Gastroesophageal sphincter (tissue), 4 donors: Measurements from ENCODE around the gene KCTD16. TPM values are rescaled to one million over a fixed set of nuclear protein-coding genes. Genes with fewer than 3 reads are reported as not detected.

ENCODE experiments used
- ATAC-seq: fragments of 150-250 bp; one replicate; pipeline ENCODE4 v1.9.1; 2016; ENCODE audit warnings: mild to moderate bottlenecking, moderate library complexity
- H3K27ac ChIP-seq, 4 donors: fragments of 200-600 bp; sonication (generic) in 3 of 4; 1 replicate in 3 of 4; 2 replicates in 1 of 4; pipeline ENCODE4 v1.5.1; 2016 to 2019
- H3K27me3 ChIP-seq: fragments of 200-600 bp; sonication (generic); one replicate; pipeline ENCODE4 v1.5.1; 2019
- H3K36me3 ChIP-seq, 2 donors: fragments of 200-600 bp; sonication (generic); one replicate each; pipeline ENCODE4 v1.5.1; 2019; ENCODE audit warnings: control low read depth in 1 of 2
- H3K4me1 ChIP-seq, 3 donors: fragments of 200-600 bp; sonication (generic); 1 replicate in 2 of 3; 2 replicates in 1 of 3; pipeline ENCODE4 v1.5.1; 2016 to 2019; ENCODE audit warnings: control low read depth in 2 of 3
- H3K4me3 ChIP-seq, 2 donors: fragments of 200-600 bp; sonication (generic); one replicate each; pipeline ENCODE4 v1.5.1; 2019; ENCODE audit warnings: mild to moderate bottlenecking in 1 of 2, moderate library complexity in 1 of 2
- H3K9me3 ChIP-seq, 3 donors: fragments of 200-600 bp; sonication (generic); one replicate each; pipeline ENCODE4 v1.5.1; 2017 to 2019; ENCODE audit warnings: control low read depth in 2 of 3
- CTCF ChIP-seq, 4 experiments: fragments of 200-600 bp in 2 of 4; fragments of 450-650 bp in 2 of 4; sonication (generic) in 1 of 4; IDR thresholded peaks; one replicate each; pipeline ENCODE4 v1.5.1; 2017 to 2019; ENCODE audit warnings: antibody characterized with exemption in 4 of 4, mild to moderate bottlenecking in 2 of 4, moderate library complexity in 2 of 4
- EP300 ChIP-seq: sonication (generic); formaldehyde crosslinking; IDR thresholded peaks from one replicate; pipeline ENCODE4 v1.6.1; 2017; ENCODE audit warnings: antibody characterized with exemption, mild to moderate bottlenecking
- POLR2A ChIP-seq, 2 donors: fragments of 450-650 bp; IDR thresholded peaks; one replicate each; pipeline ENCODE4 v1.6.1; 2017; ENCODE audit warnings: antibody characterized with exemption in 2 of 2, mild to moderate bottlenecking in 2 of 2, moderate library complexity in 1 of 2
- POLR2AphosphoS5 ChIP-seq: sonication (generic); formaldehyde crosslinking; IDR thresholded peaks from one replicate; pipeline ENCODE4 v1.6.1; 2017; ENCODE audit warnings: antibody characterized with exemption
- WGBS, 2 donors: methylation state at CpG; one replicate each; pipeline ENCODE4 v1.1.5; 2018; ENCODE audit warnings: low coverage in 1 of 2; 5-methylcytosine and 5-hydroxymethylcytosine counted together
- total RNA-seq, 4 donors: library from RNA; depleted of rRNA; stranded (reverse); fragments of >200 nt; gene quantifications; one replicate each; pipeline ENCODE4 v1.1.0, GENCODE V29; 2016

Gene KCTD16
- total RNA-seq, 4 donors from 2014 or later = 0.05 to 0.13 (median 0.12) TPM; not detected in 1

- no peak for ATAC-seq
- no peak for TF ChIP-seq POLR2AphosphoS5
- TF ChIP-seq EP300 = no peak
- no peak for TF ChIP-seq POLR2A (IDR thresholded peaks at IDR 0.05)
- no peak for TF ChIP-seq CTCF (IDR thresholded peaks at IDR 0.05)
- H3K4me1 ChIP-seq = no peaks in the 10 kb centered on the region
- H3K4me3 ChIP-seq = no peak overlapping the region
- H3K27ac ChIP-seq = no peak overlapping the region
- no peaks in the 10 kb centered on the region for H3K27me3 ChIP-seq
- WGBS, 2 donors = 40 to 61% methylated on average over 1 to 5 of the region's 5 CpGs
- no peaks in the 10 kb centered on the region for H3K36me3 ChIP-seq
- H3K9me3 ChIP-seq = peaks cover 0 to 11% (median 0%) of the 10 kb centered on the region in 3 donors
Measured at GRCh38 chr5:144276034-144276822, 105.6 kb downstream of the KCTD16 start.

- no peaks in the 10 kb centered on the region for H3K4me1 ChIP-seq
- no peak overlapping the region for H3K27ac ChIP-seq
- H3K36me3 ChIP-seq = no peaks in the 10 kb centered on the region
- no peak for TF ChIP-seq CTCF (IDR thresholded peaks at IDR 0.05)
- TF ChIP-seq POLR2AphosphoS5 = no peak
- TF ChIP-seq POLR2A (IDR thresholded peaks at IDR 0.05) = no peak
- no peak for TF ChIP-seq EP300
- no peaks in the 10 kb centered on the region for H3K9me3 ChIP-seq
- H3K27me3 ChIP-seq = no peaks in the 10 kb centered on the region
- 62 to 67% methylated on average over 1 of the region's 1 CpG for WGBS, 2 donors
- no peak overlapping the region for H3K4me3 ChIP-seq
- ATAC-seq = no peak
Measured at GRCh38 chr5:144281784-144282183, 111.1 kb downstream of the KCTD16 start.

- no peak for ATAC-seq
- TF ChIP-seq CTCF (IDR thresholded peaks at IDR 0.05) (no peak), EP300 (no peak), POLR2A (IDR thresholded peaks at IDR 0.05) (no peak), POLR2AphosphoS5 (no peak)
- Histone ChIP-seq H3K4me3 (no peak overlapping the region), H3K27me3 (no peaks in the 10 kb centered on the region), H3K4me1 (no peaks in the 10 kb centered on the region), H3K9me3 (no peaks in the 10 kb centered on the region), H3K27ac (no peak overlapping the region), H3K36me3 (no peaks in the 10 kb centered on the region)
- 83 to 95% methylated on average over 2 of the region's 2 CpGs for WGBS, 2 donors
Measured at GRCh38 chr5:144284036-144284435, 113.4 kb downstream of the KCTD16 start.

GRCh38 chr5:144284931-144285502 is 114.3 kb downstream of the KCTD16 start:
- H3K27ac ChIP-seq = no peak overlapping the region
- WGBS, 2 donors = 66 to 76% methylated on average over 2 of the region's 2 CpGs
- H3K9me3 ChIP-seq = no peaks in the 10 kb centered on the region
- ATAC-seq = no peak
- no peak overlapping the region for H3K4me3 ChIP-seq
- no peak for TF ChIP-seq POLR2AphosphoS5
- no peak for TF ChIP-seq EP300
- TF ChIP-seq POLR2A (IDR thresholded peaks at IDR 0.05) = no peak
- TF ChIP-seq CTCF (IDR thresholded peaks at IDR 0.05) = no peak
- no peaks in the 10 kb centered on the region for H3K4me1 ChIP-seq
- H3K27me3 ChIP-seq = no peaks in the 10 kb centered on the region
- no peaks in the 10 kb centered on the region for H3K36me3 ChIP-seq

- no peak for ATAC-seq
- TF ChIP-seq POLR2A (IDR thresholded peaks at IDR 0.05) = no peak
- no peak for TF ChIP-seq POLR2AphosphoS5
- 79 to 80% methylated on average over 1 to 2 of the region's 2 CpGs for WGBS, 2 donors
Measured at GRCh38 chr5:144289277-144289676, 118.6 kb downstream of the KCTD16 start.

More at GRCh38 chr5:144289277-144289676, 118.6 kb downstream of the KCTD16 start:
- Histone ChIP-seq H3K27me3 (no peaks in the 10 kb centered on the region), H3K9me3 (no peaks in the 10 kb centered on the region), H3K36me3 (no peaks in the 10 kb centered on the region), H3K27ac (no peak overlapping the region), H3K4me3 (no peak overlapping the region), H3K4me1 (no peaks in the 10 kb centered on the region)
